ENCODE measurements around the gene ARHGEF5.
"Not testable (repeated sequence)": the region's sequence is repeated elsewhere in the genome, so short reads cannot be mapped to it uniquely, and the experiment has no call there.

DNA sequence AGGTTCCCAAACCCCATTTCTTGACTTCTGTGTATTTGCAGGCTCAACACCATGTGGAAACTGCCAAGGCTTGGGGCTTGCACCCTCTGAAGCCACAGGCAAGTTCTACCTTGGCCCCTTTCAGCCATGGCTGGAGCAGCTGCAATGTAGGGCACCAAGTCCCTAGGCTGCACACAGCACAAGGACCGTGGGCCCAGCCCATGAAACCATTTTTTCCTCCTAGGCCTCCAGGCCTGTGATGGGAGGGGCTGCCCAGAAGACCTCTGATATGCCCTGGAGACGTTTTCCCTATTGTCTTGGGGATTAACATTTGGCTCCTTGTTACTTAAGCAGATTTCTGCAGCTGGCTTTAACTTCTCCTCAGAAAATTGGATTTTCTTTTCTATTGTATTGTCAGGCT, 72.3 kb downstream of the ARHGEF5 start:
- not testable (repeated sequence) for TF ChIP-seq CTCF (conservative IDR thresholded peaks at IDR 0.05; ENCODE audit: low read depth, low read length); EZH2 (IDR thresholded peaks at IDR 0.05; ENCODE audit: borderline replicate concordance, low read depth, low read length, poor library complexity, severe bottlenecking)
